ENCODE data around the gene HMCES. TPM values are rescaled to one million over a fixed set of nuclear protein-coding genes. Genes with fewer than 3 reads are reported as not detected.

HMCES gene
- total RNA-seq, 2 donors from 2014 or later: 45.0 to 53.7 TPM

- H3K27ac ChIP-seq: no peak overlapping the region
- no peak for DNase-seq
- intact Hi-C loops (cut with DNase I): no loop called here
Measured at GRCh38 chr3:129353589-129353941, 74.9 kb downstream of the HMCES start.

More at GRCh38 chr3:129353589-129353941, 74.9 kb downstream of the HMCES start:
- no peaks in the 10 kb centered on the region for H3K4me1 ChIP-seq
- H3K27me3 ChIP-seq: no peaks in the 10 kb centered on the region
- TF ChIP-seq, protein P1, sequence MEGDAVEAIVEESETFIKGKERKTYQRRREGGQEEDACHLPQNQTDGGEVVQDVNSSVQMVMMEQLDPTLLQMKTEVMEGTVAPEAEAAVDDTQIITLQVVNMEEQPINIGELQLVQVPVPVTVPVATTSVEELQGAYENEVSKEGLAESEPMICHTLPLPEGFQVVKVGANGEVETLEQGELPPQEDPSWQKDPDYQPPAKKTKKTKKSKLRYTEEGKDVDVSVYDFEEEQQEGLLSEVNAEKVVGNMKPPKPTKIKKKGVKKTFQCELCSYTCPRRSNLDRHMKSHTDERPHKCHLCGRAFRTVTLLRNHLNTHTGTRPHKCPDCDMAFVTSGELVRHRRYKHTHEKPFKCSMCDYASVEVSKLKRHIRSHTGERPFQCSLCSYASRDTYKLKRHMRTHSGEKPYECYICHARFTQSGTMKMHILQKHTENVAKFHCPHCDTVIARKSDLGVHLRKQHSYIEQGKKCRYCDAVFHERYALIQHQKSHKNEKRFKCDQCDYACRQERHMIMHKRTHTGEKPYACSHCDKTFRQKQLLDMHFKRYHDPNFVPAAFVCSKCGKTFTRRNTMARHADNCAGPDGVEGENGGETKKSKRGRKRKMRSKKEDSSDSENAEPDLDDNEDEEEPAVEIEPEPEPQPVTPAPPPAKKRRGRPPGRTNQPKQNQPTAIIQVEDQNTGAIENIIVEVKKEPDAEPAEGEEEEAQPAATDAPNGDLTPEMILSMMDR (IDR thresholded peaks at IDR 0.05): no peak
- no peak overlapping the region for H3K9ac ChIP-seq (ENCODE audit: low read depth in 2 of 2, low read length in 2 of 2)
- H3K9me3 ChIP-seq: no peaks in the 10 kb centered on the region
- no peak overlapping the region for H3K4me3 ChIP-seq
- H3K36me3 ChIP-seq: no peaks in the 10 kb centered on the region

Small RNAs within 50 kb of the gene (microRNA-seq; reads per million reads assigned to microRNA genes)
- gene MIR6826: not detected

Other genes starting within 250 kb of the HMCES start
- gene GP9, start 218.1 kb upstream of the HMCES start, total RNA-seq: under 1 TPM in 1 of 2 donors, not detected in 1; 0.37 TPM
- gene RAB43, start 157.1 kb upstream of the HMCES start, total RNA-seq: 10 to 100 TPM; 33.3 to 42.6 TPM
- gene ISY1, start 117.8 kb upstream of the HMCES start, total RNA-seq: 10 to 100 TPM; 32.8 to 36.9 TPM
- gene CNBP, start 95.0 kb upstream of the HMCES start, total RNA-seq: 100 to 1,000 TPM; 204 to 279 TPM
- 100 to 1,000 TPM; 285 to 288 TPM for gene COPG1, start 29.3 kb upstream of the HMCES start, total RNA-seq
- under 1 TPM; 0.16 to 0.47 TPM for gene EFCAB12, start 149.8 kb downstream of the HMCES start, total RNA-seq
- 10 to 100 TPM; 25.0 to 28.9 TPM for gene MBD4, start 161.1 kb downstream of the HMCES start, total RNA-seq
- gene IFT122, start 161.4 kb downstream of the HMCES start, total RNA-seq: 10 to 100 TPM; 15.6 to 31.5 TPM
- not detected for gene RHO, start 249.8 kb downstream of the HMCES start, total RNA-seq

Data from colonic mucosa (tissue), 4 donors.